Peyer's patch (tissue), 4 donors: ENCODE results near the gene AKAP11.

ENCODE experiments used
- CTCF ChIP-seq, 6 experiments: fragments of 450-650 bp in 4 of 6; fragments of 200-600 bp in 2 of 6; sonication (generic) in 1 of 6; IDR thresholded peaks; one replicate each; pipeline ENCODE4 v1.5.1; 2017 to 2019; ENCODE audit warnings: antibody characterized with exemption in 6 of 6, mild to moderate bottlenecking in 3 of 6, moderate library complexity in 1 of 6
- POLR2A ChIP-seq, 2 donors: fragments of 450-650 bp; IDR thresholded peaks; one replicate each; pipeline ENCODE4 v1.5.1; 2017; ENCODE audit warnings: antibody characterized with exemption in 2 of 2, mild to moderate bottlenecking in 2 of 2, moderate library complexity in 2 of 2

GRCh38 chr13:42276683-42277082 lies 4.7 kb downstream of the AKAP11 start:
- TF ChIP-seq CTCF (IDR thresholded peaks at IDR 0.05): no peak
- TF ChIP-seq POLR2A (IDR thresholded peaks at IDR 0.05): no peak
